H54 (cell line): ENCODE results near the gene KCNK3.

Experiments
- DNase-seq: peaks from one replicate; pipeline ENCODE4 v3.0.0; 2011; ENCODE audit warnings: low spot score, mixed read lengths; ENCODE audit not compliant: insufficient read length
- FAIRE-seq: peaks from 3 replicates; lab custom pipeline; 2011; peaks lifted over from hg19 to GRCh38; lab: Jason Lieb, UNC
- POLR2A ChIP-seq: IDR thresholded peaks from 2 replicates; pipeline ENCODE4 v1.6.1; 2011; ENCODE audit warnings: low read depth, mild to moderate bottlenecking, low read length

Gene KCNK3

DNA sequence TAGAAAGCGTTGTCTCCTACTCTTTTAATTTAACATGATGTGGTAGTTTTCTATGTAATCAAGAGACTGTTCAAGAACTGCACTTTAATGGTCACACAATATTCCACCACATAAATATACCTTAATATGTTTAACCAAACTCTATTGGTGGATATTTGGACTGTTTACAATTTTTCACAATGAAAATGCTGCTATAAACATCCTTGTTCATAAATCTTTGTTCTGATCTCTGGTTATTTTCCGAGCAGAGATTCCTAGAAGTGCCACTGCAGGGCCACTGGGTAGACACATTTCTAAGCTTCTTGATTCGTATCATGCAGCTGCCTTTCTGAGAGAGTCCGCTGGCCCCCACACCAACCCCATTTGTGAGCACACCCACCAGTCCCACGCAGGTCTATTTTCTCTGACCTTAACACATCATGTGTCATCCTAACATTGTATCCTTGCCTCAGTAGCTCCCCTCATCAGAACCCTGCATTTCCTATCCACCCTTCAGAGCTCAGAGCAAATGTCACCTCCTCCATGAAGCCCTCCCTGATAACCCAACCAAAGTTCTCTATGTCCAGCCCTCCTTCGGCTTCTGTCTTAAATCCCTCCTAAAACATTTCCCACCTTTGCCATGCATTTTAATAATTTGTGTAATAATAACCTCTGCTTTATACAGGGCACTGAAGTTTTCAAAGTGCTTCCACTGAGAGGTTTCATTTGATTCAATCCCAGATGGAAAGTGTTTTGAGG lies 26.6 kb downstream of the KCNK3 start:
- FAIRE-seq (no peak), DNase-seq (no peak)
- TF ChIP-seq POLR2A: no peak

DNA sequence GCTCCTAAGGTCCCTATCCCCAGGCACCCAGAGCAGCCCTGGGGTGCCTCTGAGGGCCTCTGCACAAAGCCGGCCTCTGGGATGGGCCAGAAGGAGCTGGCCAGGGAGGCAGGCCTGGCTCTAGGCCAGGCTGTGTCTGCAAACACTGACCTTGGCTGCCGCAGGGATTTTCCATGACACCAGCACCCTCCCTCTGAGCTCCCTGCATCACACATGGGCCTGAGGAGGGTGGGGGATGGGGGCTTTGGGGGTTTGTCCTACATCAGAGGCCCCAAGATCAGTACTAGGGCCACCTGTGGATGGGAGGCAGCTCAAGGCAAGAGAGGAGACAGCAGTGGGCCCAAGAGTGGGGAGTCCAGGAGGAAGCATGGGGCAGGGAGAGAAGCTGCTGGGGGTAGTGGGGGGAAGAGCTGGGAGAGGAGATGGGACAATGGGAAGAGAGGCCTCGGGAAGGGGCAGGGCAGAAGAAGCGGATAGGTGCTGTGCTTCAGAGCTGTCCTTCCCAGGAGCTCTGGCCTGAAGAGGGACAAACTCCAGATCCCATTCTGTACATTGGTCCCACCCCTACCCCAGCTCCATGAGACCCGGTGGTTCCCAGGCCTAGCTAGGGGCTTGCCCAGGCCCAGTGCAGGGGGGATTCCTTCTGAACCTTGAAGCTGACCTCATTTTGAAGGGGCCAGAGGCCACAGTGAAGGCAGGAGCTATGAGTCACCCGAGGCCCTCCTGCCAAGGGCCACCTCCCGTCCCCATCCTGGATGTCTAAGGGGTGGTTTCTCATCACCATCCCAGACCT lies 28.0 kb downstream of the KCNK3 start:
- no peak for TF ChIP-seq POLR2A
- peak; percentile 75 for DNase-seq
- no peak for FAIRE-seq

DNA sequence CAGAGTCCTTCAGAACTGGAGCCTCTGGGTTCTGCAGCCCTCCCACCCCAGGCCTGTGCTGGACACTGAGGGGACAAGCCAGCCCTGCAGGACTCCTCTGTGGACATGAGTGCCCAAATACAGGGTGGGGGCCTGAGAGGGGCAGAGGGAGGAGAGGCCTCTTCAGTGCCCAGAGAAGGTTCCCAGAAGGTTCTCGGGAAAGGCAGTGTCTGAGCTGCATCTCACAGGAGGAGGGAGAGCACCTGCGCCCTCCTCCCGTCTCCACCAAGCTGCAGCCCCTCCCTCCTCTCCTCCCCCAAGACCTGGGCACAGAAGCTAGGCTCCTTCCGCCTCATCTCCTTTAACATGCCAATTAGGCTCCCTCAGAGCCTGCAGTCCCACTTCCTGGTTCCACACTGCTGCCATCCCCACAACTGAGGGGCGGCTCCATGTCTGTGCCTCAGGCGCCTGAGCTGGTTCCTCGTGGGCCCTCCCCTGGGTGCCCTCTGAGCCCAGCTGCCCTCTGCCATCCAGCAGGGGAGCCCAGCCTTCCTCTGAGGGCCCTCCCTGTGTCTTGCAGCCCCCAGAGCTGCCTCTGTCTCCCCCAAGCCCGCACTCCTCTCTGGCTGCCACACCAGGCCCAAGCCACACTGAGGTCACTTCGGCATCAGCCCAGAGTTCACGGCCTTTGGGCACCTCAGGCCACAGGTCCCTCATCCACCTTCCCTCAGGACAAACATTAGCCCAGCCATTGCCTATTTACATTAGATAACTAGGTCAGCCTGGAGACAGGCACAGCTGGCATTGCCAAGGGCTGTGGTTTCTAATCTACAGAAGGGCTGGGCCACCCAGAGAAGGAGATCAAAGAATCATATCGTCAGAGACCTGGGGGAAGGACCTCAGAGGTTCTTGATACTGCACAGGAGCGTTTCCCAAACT lies 28.9 kb downstream of the KCNK3 start:
- TF ChIP-seq POLR2A: no peak
- no peak for DNase-seq
- FAIRE-seq: no peak

DNA sequence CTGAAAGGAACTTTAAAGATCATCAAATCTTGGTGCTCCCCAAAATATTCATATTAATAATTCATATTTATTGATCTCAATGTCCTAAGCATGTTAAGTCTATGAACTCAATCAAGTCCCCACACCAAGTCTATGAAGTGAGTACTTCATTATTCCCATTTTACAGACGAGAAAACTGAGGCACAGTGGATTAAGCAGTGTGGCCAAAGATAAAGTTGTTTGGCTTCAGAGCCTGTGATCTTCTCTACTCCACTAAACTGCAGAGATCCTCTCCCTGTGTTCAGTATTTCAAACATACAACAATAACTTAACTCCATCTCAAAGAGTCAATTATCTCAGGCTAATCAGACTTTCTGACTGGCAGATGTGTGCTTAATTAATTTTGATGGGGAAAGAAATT lies 29.8 kb downstream of the KCNK3 start:
- no peak for DNase-seq
- no peak for FAIRE-seq
- TF ChIP-seq POLR2A: no peak

DNA sequence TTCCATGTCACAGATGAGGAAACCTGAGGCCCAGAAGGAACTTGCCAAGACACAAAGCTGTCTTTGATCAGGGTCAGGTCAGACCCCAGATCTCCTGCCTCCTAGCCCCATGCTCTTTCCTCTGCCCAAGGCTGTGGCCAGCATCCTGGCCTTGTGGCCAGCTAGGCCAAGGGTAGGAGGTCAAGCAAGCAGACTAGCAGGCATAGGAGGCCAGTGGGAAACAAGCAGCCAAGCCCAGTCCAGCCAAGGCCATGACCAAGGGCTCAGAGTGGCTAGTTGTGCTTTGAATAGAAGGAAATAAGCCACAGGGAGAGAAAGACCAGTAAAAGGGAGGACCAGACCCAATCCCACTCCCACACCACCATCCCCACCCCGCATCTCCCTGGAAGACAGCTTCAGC lies 30.4 kb downstream of the KCNK3 start:
- TF ChIP-seq POLR2A: no peak

DNA sequence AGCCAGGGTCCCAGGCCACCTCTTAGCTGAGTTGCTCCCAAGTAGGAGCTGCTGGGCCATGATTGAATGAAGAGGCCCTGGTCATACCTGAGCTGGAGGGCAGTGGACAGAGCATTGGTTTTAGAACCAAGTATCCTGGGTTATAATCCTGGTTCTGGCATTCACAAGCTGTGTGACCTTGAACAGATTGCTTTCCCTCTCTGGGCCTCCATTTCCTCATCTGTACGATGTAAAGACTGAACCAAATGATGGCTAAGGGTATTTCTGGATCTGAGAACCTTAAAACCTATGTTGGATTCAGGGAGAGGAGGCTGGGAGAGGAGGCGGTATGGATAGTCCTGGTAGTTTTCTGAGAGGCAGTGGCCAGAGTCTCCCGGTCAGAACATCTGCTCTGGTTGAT lies 31.0 kb downstream of the KCNK3 start:
- FAIRE-seq (no peak), DNase-seq (no peak)
- TF ChIP-seq POLR2A: no peak

More for the DNA sequence above, 30.4 kb downstream of the KCNK3 start:
- DNase-seq (no peak), FAIRE-seq (no peak)

DNA sequence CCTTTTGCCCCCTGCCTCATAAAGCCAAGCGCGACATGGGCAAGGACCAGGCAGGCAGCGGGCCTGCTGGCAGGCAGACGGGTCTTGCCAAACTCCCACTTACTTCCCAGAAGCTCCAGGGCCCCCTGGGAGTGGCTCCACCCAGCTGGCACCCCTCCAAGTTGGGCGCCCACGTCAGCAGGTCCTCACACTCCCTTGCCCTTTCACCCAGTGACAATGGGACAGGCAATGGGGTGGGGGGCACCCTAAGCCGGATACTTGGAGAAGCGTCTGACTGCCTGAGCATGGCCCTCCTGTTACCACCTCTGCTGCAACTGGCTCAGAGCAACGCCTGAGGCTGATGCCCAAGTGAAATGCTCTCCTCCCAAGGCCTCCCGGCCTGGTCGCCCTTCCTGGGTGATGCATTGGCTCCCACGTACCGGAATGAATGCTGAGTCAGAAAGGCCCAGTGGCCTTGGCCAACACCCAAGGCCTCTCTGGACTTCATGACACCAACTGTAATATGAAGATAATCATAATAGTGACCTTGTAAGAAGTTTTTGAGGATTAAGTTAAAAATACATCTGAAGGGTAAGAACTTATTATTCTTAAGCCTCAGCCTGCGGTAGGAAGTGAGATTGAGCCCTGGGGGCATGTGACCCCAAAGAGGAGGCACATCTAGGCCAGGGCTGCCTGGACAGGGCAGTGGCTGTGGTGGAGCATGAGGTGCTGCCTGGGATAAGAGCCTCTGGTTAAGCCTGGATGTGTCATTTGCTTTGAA lies 31.6 kb downstream of the KCNK3 start:
- peak; percentile 81 for FAIRE-seq
- DNase-seq: peak; percentile 96
- TF ChIP-seq POLR2A: peak; percentile 6; the same call in 1 of the 2 replicates

DNA sequence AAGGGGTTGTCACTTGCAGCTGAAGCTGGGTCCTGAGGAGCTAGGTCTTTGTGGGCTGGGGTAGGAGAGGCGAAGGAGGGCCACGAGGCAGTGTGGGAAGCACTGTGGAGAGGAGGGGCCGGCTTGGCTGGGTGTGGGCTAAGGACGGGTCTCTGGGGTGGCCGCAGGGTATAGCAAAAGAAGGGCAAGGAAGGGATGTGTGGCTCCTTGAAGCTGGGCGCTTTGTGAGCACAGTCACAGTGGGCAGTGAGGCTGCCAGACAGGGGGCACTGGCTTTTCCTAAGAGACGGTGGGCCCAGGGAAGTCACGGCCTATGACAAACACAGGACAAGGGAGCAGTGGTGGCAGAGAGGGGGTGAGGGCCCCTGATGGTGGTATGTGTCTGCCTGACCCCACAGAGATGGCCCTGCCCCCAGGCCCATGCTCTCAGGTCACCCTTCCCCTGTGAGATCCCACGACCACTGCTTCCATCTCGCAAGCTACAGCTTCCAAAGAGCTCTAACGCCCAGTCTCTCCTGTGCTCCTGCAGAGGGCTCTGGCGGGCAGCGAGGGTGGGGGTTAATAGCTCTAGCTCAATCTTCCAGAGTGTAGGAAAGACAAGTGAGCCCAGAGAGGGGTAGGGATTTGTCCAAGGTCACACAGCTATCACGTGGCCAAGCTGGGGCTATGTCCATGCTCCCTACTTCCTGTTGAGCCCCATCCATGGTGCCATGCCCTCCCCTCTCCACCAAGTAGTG lies 32.4 kb downstream of the KCNK3 start:
- 0 out of 2 replicates have a peak, but pooled peaks have one; percentile 5 for TF ChIP-seq POLR2A
- DNase-seq: no peak
- no peak for FAIRE-seq

DNA sequence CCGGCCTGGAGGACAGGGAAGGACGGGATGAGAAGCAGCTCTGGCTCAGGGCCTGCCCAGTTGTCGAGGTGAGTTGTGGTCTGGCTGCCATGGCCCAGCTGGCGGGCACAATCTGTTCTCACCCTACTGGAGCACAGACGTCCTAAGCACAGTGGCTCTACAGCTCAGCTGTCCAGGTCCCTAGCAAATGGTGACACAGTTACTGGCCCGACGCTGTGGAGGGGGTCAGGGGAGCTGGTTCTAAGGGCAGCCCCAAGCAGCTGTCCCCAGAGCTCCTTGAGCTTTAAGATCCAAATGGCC lies 32.9 kb downstream of the KCNK3 start:
- no peak for FAIRE-seq
- no peak for DNase-seq
- TF ChIP-seq POLR2A: no peak

DNA sequence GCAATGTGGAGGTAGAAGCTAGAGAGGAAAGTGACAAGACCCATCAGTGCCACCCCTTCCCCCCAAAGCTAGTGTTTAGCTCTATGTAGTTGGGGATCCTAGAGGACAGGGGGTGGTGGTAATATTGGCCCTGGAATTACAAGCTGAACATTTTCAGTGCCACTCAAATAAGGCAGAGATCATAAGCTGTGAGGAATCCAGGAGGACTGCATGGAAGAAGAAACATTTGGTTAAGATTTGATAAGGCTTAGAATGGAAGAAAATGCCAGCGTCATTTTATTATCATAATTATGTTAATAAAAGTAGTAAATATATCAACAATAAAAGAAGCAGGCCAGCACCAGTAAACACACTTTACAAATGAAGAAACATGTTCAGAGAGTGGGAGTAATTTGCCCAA lies 33.7 kb downstream of the KCNK3 start:
- no peak for DNase-seq
- FAIRE-seq: no peak
- no peak for TF ChIP-seq POLR2A

DNA sequence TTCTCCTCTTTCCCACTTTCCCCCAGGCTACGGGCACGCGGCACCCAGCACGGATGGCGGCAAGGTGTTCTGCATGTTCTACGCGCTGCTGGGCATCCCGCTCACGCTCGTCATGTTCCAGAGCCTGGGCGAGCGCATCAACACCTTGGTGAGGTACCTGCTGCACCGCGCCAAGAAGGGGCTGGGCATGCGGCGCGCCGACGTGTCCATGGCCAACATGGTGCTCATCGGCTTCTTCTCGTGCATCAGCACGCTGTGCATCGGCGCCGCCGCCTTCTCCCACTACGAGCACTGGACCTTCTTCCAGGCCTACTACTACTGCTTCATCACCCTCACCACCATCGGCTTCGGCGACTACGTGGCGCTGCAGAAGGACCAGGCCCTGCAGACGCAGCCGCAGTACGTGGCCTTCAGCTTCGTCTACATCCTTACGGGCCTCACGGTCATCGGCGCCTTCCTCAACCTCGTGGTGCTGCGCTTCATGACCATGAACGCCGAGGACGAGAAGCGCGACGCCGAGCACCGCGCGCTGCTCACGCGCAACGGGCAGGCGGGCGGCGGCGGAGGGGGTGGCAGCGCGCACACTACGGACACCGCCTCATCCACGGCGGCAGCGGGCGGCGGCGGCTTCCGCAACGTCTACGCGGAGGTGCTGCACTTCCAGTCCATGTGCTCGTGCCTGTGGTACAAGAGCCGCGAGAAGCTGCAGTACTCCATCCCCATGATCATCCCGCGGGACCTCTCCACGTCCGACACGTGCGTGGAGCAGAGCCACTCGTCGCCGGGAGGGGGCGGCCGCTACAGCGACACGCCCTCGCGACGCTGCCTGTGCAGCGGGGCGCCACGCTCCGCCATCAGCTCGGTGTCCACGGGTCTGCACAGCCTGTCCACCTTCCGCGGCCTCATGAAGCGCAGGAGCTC lies 35.4 kb downstream of the KCNK3 start:
- FAIRE-seq: no peak
- no peak for TF ChIP-seq POLR2A
- no peak for DNase-seq

DNA sequence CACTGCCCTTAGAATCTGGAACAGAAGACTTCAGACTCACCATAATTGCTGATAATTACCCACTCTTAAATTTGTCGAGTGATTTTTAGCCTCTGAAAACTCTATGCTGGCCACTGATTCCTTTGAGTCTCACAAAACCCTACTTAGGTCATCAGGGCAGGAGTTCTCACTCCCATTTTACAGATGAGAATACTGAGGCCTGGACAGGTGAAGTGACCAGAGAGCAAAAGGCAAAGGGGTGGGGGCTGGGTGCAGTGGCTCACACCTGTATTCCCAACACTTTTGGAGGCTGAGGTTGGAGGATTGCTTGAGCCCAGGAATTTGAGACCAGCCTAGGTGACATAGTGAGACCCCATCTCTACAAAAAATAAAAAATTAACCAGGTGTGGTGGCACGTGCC lies 36.8 kb downstream of the KCNK3 start:
- no peak for DNase-seq
- TF ChIP-seq POLR2A: no peak
- no peak for FAIRE-seq
